SK-N-SH treated with all-trans-retinoic acid at 6 μM for 48 hours (cell line): ENCODE data around the gene GPC5.
"Not testable (repeated sequence)": the region's sequence is repeated elsewhere in the genome, so short reads cannot be mapped to it uniquely, and the experiment has no call there.

Experiments
- ATAC-seq: fragments of 200-7000 bp; cut with Tn5 transposase; 3 replicates; pipeline ENCODE4 v1.9.1; 2020; ENCODE audit warnings: mild to moderate bottlenecking, moderate library complexity
- BACH2 ChIP-seq: fragments of 250-450 bp; sonication (Bioruptor Pico); IDR thresholded peaks from 2 replicates; pipeline ENCODE4 v1.9.0; 2021; ENCODE audit warnings: mild to moderate bottlenecking, borderline replicate concordance
- CSDC2 ChIP-seq: fragments of 250-450 bp; sonication (Bioruptor Pico); IDR thresholded peaks from 2 replicates; pipeline ENCODE4 v1.5.0; 2020; ENCODE audit warnings: mild to moderate bottlenecking, moderate library complexity
- ESRRG ChIP-seq: fragments of 250-450 bp; sonication (Bioruptor Pico); IDR thresholded peaks from 2 replicates; pipeline ENCODE4 v1.6.1; 2021; ENCODE audit warnings: mild to moderate bottlenecking
- GLIS3 ChIP-seq: fragments of 250-450 bp; sonication (Bioruptor Pico); IDR thresholded peaks from 2 replicates; pipeline ENCODE4 v1.5.0; 2020; ENCODE audit warnings: mild to moderate bottlenecking, moderate library complexity
- ISL1 ChIP-seq: fragments of 250-450 bp; sonication (Bioruptor Pico); IDR thresholded peaks from 2 replicates; pipeline ENCODE4 v2.1.2; 2022; ENCODE audit warnings: mild to moderate bottlenecking, moderate library complexity
- OSR1 ChIP-seq: fragments of 250-450 bp; sonication (Bioruptor Pico); IDR thresholded peaks from 2 replicates; pipeline ENCODE4 v1.8.0; 2022; ENCODE audit warnings: moderate library complexity, mild to moderate bottlenecking, inconsistent platforms
- PPARA ChIP-seq: fragments of 250-450 bp; sonication (Bioruptor Pico); IDR thresholded peaks from 2 replicates; pipeline ENCODE4 v1.5.0; 2020; ENCODE audit warnings: mild to moderate bottlenecking, borderline replicate concordance
- RARB ChIP-seq: fragments of 250-450 bp; sonication (Bioruptor Pico); IDR thresholded peaks from 2 replicates; pipeline ENCODE4 v1.8.0; 2021; ENCODE audit warnings: mild to moderate bottlenecking, moderate library complexity
- TCF4 ChIP-seq: fragments of 250-450 bp; sonication (Bioruptor Pico); IDR thresholded peaks from 2 replicates; pipeline ENCODE4 v1.8.0; 2021; ENCODE audit warnings: mild to moderate bottlenecking, moderate library complexity, borderline replicate concordance
- TOX ChIP-seq: fragments of 250-450 bp; sonication (Bioruptor Pico); IDR thresholded peaks from 2 replicates; pipeline ENCODE4 v1.8.0; 2021; ENCODE audit warnings: mild to moderate bottlenecking, moderate library complexity, borderline replicate concordance
- ZFP3 ChIP-seq: fragments of 250-450 bp; sonication (Bioruptor Pico); IDR thresholded peaks from 2 replicates; pipeline ENCODE4 v1.5.0; 2020; ENCODE audit warnings: mild to moderate bottlenecking, moderate library complexity
- ZFP30 ChIP-seq: fragments of 450-650 bp; formaldehyde crosslinking; IDR thresholded peaks from 2 replicates; pipeline ENCODE4 v1.5.0; 2022; ENCODE audit warnings: mild to moderate bottlenecking, moderate library complexity
- ZNF565 ChIP-seq: fragments of 450-650 bp; formaldehyde crosslinking; conservative IDR thresholded peaks from 2 replicates; pipeline ENCODE4 v1.5.0; 2020; ENCODE audit warnings: low read depth, mild to moderate bottlenecking, moderate library complexity
- ZNF70 ChIP-seq: fragments of 450-650 bp; formaldehyde crosslinking; IDR thresholded peaks from 2 replicates; pipeline ENCODE4 v1.5.0; 2020; ENCODE audit warnings: mild to moderate bottlenecking, moderate library complexity
- ZNF8 ChIP-seq: fragments of 450-650 bp; formaldehyde crosslinking; IDR thresholded peaks from 2 replicates; pipeline ENCODE4 v1.5.0; 2020; ENCODE audit warnings: mild to moderate bottlenecking, moderate library complexity
- TF ChIP-seq, protein P1 (sequence below): fragments of 250-450 bp; sonication (Bioruptor Pico); IDR thresholded peaks from 2 replicates; pipeline ENCODE4 v1.5.1; 2021; ENCODE audit warnings: mild to moderate bottlenecking, moderate library complexity
- TF ChIP-seq, protein P2 (sequence below): fragments of 250-450 bp; sonication (Bioruptor Pico); IDR thresholded peaks from 2 replicates; pipeline ENCODE4 v1.5.1; 2020; ENCODE audit warnings: low read depth, mild to moderate bottlenecking, moderate library complexity
- TF ChIP-seq, protein P3 (sequence below): fragments of 250-450 bp; sonication (Bioruptor Pico); IDR thresholded peaks from 2 replicates; pipeline ENCODE4 v1.8.0; 2020; ENCODE audit warnings: mild to moderate bottlenecking, moderate library complexity, borderline replicate concordance
- TF ChIP-seq, protein P4 (sequence below): fragments of 250-450 bp; sonication (Bioruptor Pico); IDR thresholded peaks from 2 replicates; pipeline ENCODE4 v1.8.0; 2021; ENCODE audit warnings: low read depth, mild to moderate bottlenecking, moderate library complexity, borderline replicate concordance
- TF ChIP-seq, protein P5 (sequence below): fragments of 250-450 bp; sonication (Bioruptor Pico); IDR thresholded peaks from 2 replicates; pipeline ENCODE4 v1.5.0; 2020; ENCODE audit warnings: mild to moderate bottlenecking, moderate library complexity

GPC5 gene

DNA sequence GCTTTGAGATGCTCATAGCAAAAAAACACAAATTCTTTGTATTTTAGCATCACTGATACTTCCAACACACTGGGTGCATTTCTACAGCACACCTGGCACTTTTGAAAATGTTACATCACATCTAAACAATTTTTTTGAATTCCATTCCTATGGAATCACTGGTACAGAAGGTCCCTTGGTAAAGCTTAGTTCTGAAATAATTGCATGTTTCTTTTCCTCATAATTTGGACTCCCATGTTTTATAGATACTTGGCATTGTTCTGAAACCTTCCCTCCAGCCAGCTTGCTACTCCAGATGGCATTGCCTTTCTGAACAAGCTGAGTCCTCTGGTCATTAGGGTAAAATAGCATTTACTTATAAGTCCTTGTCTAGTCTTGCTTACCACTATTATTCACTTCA lies 1346.8 kb downstream of the GPC5 start:
- no peak for TF ChIP-seq TCF4 (CRISPR knock-in tag)
- TF ChIP-seq ESRRG: no peak
- no peak for TF ChIP-seq ZFP30
- TF ChIP-seq GLIS3 (CRISPR knock-in tag): no peak
- no peak for TF ChIP-seq OSR1
- TF ChIP-seq RARB (CRISPR knock-in tag): no peak
- no peak for TF ChIP-seq ZNF8 (CRISPR knock-in tag)
- TF ChIP-seq, protein P1, sequence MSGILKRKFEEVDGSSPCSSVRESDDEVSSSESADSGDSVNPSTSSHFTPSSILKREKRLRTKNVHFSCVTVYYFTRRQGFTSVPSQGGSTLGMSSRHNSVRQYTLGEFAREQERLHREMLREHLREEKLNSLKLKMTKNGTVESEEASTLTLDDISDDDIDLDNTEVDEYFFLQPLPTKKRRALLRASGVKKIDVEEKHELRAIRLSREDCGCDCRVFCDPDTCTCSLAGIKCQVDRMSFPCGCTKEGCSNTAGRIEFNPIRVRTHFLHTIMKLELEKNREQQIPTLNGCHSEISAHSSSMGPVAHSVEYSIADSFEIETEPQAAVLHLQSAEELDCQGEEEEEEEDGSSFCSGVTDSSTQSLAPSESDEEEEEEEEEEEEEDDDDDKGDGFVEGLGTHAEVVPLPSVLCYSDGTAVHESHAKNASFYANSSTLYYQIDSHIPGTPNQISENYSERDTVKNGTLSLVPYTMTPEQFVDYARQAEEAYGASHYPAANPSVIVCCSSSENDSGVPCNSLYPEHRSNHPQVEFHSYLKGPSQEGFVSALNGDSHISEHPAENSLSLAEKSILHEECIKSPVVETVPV: no peak
- TF ChIP-seq, protein P2, sequence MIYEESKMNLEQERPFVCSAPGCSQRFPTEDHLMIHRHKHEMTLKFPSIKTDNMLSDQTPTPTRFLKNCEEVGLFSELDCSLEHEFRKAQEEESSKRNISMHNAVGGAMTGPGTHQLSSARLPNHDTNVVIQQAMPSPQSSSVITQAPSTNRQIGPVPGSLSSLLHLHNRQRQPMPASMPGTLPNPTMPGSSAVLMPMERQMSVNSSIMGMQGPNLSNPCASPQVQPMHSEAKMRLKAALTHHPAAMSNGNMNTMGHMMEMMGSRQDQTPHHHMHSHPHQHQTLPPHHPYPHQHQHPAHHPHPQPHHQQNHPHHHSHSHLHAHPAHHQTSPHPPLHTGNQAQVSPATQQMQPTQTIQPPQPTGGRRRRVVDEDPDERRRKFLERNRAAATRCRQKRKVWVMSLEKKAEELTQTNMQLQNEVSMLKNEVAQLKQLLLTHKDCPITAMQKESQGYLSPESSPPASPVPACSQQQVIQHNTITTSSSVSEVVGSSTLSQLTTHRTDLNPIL (CRISPR knock-in tag): no peak
- TF ChIP-seq, protein P3, sequence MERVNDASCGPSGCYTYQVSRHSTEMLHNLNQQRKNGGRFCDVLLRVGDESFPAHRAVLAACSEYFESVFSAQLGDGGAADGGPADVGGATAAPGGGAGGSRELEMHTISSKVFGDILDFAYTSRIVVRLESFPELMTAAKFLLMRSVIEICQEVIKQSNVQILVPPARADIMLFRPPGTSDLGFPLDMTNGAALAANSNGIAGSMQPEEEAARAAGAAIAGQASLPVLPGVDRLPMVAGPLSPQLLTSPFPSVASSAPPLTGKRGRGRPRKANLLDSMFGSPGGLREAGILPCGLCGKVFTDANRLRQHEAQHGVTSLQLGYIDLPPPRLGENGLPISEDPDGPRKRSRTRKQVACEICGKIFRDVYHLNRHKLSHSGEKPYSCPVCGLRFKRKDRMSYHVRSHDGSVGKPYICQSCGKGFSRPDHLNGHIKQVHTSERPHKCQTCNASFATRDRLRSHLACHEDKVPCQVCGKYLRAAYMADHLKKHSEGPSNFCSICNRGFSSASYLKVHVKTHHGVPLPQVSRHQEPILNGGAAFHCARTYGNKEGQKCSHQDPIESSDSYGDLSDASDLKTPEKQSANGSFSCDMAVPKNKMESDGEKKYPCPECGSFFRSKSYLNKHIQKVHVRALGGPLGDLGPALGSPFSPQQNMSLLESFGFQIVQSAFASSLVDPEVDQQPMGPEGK (CRISPR knock-in tag): no peak
- TF ChIP-seq, all 23 proteins: peak for 0
- ATAC-seq: no peak

DNA sequence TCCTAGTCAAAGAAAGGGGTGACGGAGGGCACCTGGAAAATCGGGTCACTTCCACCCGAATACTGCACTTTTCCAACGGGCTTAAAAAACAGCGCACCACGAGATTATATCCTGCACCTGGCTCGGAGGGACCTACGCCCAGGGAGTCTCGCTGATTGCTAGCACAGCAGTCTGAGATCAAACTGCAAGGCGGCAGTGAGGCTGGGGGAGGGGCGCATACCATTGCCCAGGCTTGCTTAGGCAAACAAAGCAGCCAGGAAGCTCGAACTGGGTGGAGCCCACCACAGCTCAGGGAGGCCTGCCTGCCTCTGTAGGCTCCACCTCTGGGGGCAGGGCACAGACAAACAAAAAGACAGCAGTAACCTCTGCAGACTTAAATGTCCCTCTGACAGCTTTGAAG lies 1354.3 kb downstream of the GPC5 start:
- ATAC-seq: not testable (repeated sequence)

DNA sequence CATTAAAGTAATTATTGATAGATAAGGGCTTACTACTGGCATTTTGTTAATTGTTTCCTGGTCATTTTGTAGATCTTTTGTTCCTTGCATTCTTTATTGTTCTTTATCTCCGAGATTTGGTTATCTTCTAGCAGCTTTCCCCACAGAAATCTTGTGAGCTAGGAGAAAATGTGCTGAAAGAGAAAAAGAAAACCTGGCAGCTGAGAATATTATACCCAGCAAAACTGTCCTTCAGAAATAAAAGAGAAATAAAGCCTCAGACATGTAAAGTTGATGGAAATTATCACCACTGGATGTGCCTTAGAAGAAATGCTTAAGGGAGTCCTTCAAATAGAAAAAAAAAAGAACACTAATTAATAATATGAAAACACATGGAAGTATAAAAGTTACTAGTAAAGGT lies 1363.3 kb downstream of the GPC5 start:
- ATAC-seq: no peak
- TF ChIP-seq, protein P4, sequence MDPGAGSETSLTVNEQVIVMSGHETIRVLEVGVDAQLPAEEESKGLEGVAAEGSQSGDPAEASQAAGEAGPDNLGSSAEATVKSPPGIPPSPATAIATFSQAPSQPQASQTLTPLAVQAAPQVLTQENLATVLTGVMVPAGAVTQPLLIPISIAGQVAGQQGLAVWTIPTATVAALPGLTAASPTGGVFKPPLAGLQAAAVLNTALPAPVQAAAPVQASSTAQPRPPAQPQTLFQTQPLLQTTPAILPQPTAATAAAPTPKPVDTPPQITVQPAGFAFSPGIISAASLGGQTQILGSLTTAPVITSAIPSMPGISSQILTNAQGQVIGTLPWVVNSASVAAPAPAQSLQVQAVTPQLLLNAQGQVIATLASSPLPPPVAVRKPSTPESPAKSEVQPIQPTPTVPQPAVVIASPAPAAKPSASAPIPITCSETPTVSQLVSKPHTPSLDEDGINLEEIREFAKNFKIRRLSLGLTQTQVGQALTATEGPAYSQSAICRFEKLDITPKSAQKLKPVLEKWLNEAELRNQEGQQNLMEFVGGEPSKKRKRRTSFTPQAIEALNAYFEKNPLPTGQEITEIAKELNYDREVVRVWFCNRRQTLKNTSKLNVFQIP (CRISPR knock-in tag): no peak
- TF ChIP-seq GLIS3 (CRISPR knock-in tag) (no peak), ZNF8 (CRISPR knock-in tag) (no peak), TOX (no peak), CSDC2 (CRISPR knock-in tag) (no peak), ZNF565 (no peak), OSR1 (no peak)
- TF ChIP-seq, protein P1: no peak
- TF ChIP-seq, protein P3 (CRISPR knock-in tag): no peak
- TF ChIP-seq, all 23 proteins: peak for 0

DNA sequence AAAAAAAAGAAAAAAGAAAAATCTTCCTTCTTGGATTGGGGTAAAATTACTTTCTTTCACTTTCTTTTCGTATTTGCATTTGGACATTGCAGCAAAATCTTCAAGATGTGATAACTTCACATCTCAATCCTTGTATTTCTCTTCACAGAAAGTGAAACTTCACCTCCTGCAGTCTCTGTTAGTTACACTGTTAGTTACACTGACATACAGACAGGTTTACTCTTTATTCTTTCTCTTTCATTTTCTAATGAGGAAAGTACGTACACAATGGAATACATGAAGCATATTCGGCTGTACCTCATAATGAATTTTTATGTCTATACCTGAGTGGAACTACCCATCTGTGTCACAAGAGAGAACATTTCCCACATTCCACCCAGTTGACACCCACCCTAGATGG lies 1369.0 kb downstream of the GPC5 start:
- TF ChIP-seq PPARA (CRISPR knock-in tag): no peak
- TF ChIP-seq ISL1: no peak
- no peak for TF ChIP-seq ZNF565
- TF ChIP-seq, protein P1: no peak
- TF ChIP-seq, protein P5, sequence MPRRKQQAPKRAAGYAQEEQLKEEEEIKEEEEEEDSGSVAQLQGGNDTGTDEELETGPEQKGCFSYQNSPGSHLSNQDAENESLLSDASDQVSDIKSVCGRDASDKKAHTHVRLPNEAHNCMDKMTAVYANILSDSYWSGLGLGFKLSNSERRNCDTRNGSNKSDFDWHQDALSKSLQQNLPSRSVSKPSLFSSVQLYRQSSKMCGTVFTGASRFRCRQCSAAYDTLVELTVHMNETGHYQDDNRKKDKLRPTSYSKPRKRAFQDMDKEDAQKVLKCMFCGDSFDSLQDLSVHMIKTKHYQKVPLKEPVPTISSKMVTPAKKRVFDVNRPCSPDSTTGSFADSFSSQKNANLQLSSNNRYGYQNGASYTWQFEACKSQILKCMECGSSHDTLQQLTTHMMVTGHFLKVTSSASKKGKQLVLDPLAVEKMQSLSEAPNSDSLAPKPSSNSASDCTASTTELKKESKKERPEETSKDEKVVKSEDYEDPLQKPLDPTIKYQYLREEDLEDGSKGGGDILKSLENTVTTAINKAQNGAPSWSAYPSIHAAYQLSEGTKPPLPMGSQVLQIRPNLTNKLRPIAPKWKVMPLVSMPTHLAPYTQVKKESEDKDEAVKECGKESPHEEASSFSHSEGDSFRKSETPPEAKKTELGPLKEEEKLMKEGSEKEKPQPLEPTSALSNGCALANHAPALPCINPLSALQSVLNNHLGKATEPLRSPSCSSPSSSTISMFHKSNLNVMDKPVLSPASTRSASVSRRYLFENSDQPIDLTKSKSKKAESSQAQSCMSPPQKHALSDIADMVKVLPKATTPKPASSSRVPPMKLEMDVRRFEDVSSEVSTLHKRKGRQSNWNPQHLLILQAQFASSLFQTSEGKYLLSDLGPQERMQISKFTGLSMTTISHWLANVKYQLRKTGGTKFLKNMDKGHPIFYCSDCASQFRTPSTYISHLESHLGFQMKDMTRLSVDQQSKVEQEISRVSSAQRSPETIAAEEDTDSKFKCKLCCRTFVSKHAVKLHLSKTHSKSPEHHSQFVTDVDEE (CRISPR knock-in tag): no peak
- no peak for TF ChIP-seq ZFP3 (CRISPR knock-in tag)
- no peak for TF ChIP-seq ZNF70 (CRISPR knock-in tag)
- TF ChIP-seq BACH2 (CRISPR knock-in tag): no peak
- no peak for TF ChIP-seq ZNF8 (CRISPR knock-in tag)
- TF ChIP-seq RARB (CRISPR knock-in tag): no peak
- TF ChIP-seq ZFP30: no peak
- TF ChIP-seq, protein P2 (CRISPR knock-in tag): no peak
- TF ChIP-seq CSDC2 (CRISPR knock-in tag): no peak
- TF ChIP-seq, all 23 proteins: peak for 0
- ATAC-seq: no peak
